GM11168 (cell line): ENCODE measurements around the gene POU1F1.
"Not testable (repeated sequence)": the region's sequence is repeated elsewhere in the genome, so short reads cannot be mapped to it uniquely, and the experiment has no call there.

Source experiments
- in situ Hi-C: fragments of 300-500 bp; cut with MboI; formaldehyde crosslinking; loops from one replicate; pipeline ENCODE4 v1.12.0; 2022; ENCODE audit warnings: low sequenced_read_pairs; ENCODE audit not compliant: unreplicated experiment

POU1F1 gene

GRCh38 chr3:87276484-87276883 is at the start of gene POU1F1:
Gene POU1F1 (minus strand): TSS chr3:87276584. CDS start chr3:87276462, 122 bp downstream.
- in situ Hi-C loops: no loop called here

- in situ Hi-C loops: loop anchor here (25.0 kb wide), 1 partner anchor 688 kb away; no protein-coding TSS in a partner anchor
These were observed 48.2 kb upstream of the POU1F1 start for GRCh38 chr3:87324609-87325008.

GRCh38 chr3:87320756-87321626 is 44.6 kb upstream of the POU1F1 start:
- in situ Hi-C loops: no loop called here

GRCh38 chr3:87318617-87319021 is 42.2 kb upstream of the POU1F1 start:
- in situ Hi-C loops: no loop called here

- in situ Hi-C loops: no loop called here
These were observed 41.4 kb upstream of the POU1F1 start for GRCh38 chr3:87317779-87318178.

GRCh38 chr3:87313641-87314040 is 37.3 kb upstream of the POU1F1 start:
- in situ Hi-C loops: no loop called here

- in situ Hi-C loops: no loop called here
These were observed 34.9 kb upstream of the POU1F1 start for GRCh38 chr3:87311309-87311708.

GRCh38 chr3:87309601-87310000 is 33.2 kb upstream of the POU1F1 start:
- in situ Hi-C loops: no loop called here

- in situ Hi-C loops: no loop called here
These were observed 31.4 kb upstream of the POU1F1 start for GRCh38 chr3:87307805-87308204.

- in situ Hi-C loops: no loop called here
These were observed 29.1 kb upstream of the POU1F1 start for GRCh38 chr3:87305517-87305916.

GRCh38 chr3:87305031-87305430 is 28.6 kb upstream of the POU1F1 start:
- in situ Hi-C loops: not testable (repeated sequence)

GRCh38 chr3:87298111-87298718 is 21.8 kb upstream of the POU1F1 start:
- in situ Hi-C loops: no loop called here

GRCh38 chr3:87288446-87288845 is 12.1 kb upstream of the POU1F1 start:
- in situ Hi-C loops: no loop called here

GRCh38 chr3:87287011-87287410 is 10.6 kb upstream of the POU1F1 start:
- in situ Hi-C loops: no loop called here

- in situ Hi-C loops: no loop called here
These were observed 3.6 kb downstream of the POU1F1 start for GRCh38 chr3:87272718-87273341.

GRCh38 chr3:87270908-87271700 is 5.3 kb downstream of the POU1F1 start:
- in situ Hi-C loops: no loop called here

GRCh38 chr3:87269723-87270122 is 6.7 kb downstream of the POU1F1 start:
- in situ Hi-C loops: no loop called here

GRCh38 chr3:87268646-87269211 is 7.7 kb downstream of the POU1F1 start:
- in situ Hi-C loops: no loop called here

GRCh38 chr3:87267953-87268645 is 8.3 kb downstream of the POU1F1 start:
- in situ Hi-C loops: no loop called here
